Large intestine (tissue), 3 donors: ENCODE results near the gene SPATS2. TPM values are rescaled to one million over a fixed set of nuclear protein-coding genes. Genes with fewer than 3 reads are reported as not detected.

Source experiments
- DNase-seq, 2 donors: peaks; one replicate each; pipeline versions ENCODE4 v3.0.0 to v3.0.0-alpha.2; 2013
- H3K27ac ChIP-seq: one replicate; pipeline ENCODE4 v1.5.1; 2013; ENCODE audit warnings: low read length
- H3K27me3 ChIP-seq: 2 replicates; pipeline ENCODE4 v1.6.1; 2013; ENCODE audit warnings: low read length; ENCODE audit not compliant: control insufficient read depth, insufficient read depth
- H3K36me3 ChIP-seq: 2 replicates; pipeline ENCODE4 v1.6.1; 2013; ENCODE audit warnings: low read length; ENCODE audit not compliant: control insufficient read depth, insufficient read depth
- H3K4me1 ChIP-seq: one replicate; pipeline ENCODE4 v1.6.1; 2013; ENCODE audit warnings: low read length; ENCODE audit not compliant: control insufficient read depth, insufficient read depth
- H3K4me3 ChIP-seq: one replicate; pipeline ENCODE4 v1.5.1; 2013; ENCODE audit warnings: low read length
- H3K9me3 ChIP-seq: one replicate; pipeline ENCODE4 v1.6.1; 2013; ENCODE audit warnings: mild to moderate bottlenecking, low read depth, low read length, moderate library complexity; ENCODE audit not compliant: control insufficient read depth
- WGBS: methylation state at CpG from one replicate; pipeline ENCODE4 v1.1.5; 2013; ENCODE audit warnings: low lambda C conversion rate; ENCODE audit not compliant: insufficient coverage; 5-methylcytosine and 5-hydroxymethylcytosine counted together
- polyA plus RNA-seq: library from polyadenylated mRNA; unstranded; fragments of 120-200 nt; gene quantifications from one replicate; pipeline ENCODE4 v1.2.1, GENCODE V29; 2013

SPATS2 gene
- polyA plus RNA-seq, 1 donor: 22.7 TPM

DNA sequence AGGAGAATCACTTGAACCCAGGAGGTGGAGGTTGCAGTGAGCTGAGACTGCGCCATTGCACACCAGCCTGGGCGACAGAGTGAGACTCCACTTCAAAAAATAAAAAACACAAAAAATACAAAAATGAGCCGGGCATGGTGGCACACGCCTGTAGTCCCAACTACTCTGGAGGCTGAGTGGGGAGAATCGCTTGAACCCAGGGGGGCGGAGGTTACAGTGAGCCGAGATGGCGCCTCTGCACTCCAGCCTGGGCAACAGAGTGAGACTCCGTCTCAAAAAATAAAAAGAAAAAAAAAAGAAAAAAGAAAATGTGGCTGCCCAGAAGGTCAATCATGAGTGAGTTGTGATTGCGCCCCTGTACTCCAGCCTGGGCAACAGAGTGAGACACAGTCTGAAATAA, 11.3 kb upstream of the SPATS2 start:
- Histone ChIP-seq H3K4me1 (no peaks in the 10 kb centered on the region), H3K36me3 (peaks cover 4% of the 10 kb centered on the region), H3K4me3 (no peak overlapping the region), H3K9me3 (no peaks in the 10 kb centered on the region), H3K27ac (no peak overlapping the region), H3K27me3 (no peaks in the 10 kb centered on the region)
- 97% methylated on average over 4 of the region's 10 CpGs for WGBS
- DNase-seq: no peak

GRCh38 chr12:49357103-49357678, 10.1 kb upstream of the SPATS2 start:
- Histone ChIP-seq H3K27ac (no peak overlapping the region), H3K36me3 (no peaks in the 10 kb centered on the region), H3K4me1 (no peaks in the 10 kb centered on the region), H3K4me3 (no peak overlapping the region), H3K27me3 (no peaks in the 10 kb centered on the region), H3K9me3 (no peaks in the 10 kb centered on the region)
- 0% methylated on average over 1 of the region's 3 CpGs for WGBS
- no peak for DNase-seq

DNA sequence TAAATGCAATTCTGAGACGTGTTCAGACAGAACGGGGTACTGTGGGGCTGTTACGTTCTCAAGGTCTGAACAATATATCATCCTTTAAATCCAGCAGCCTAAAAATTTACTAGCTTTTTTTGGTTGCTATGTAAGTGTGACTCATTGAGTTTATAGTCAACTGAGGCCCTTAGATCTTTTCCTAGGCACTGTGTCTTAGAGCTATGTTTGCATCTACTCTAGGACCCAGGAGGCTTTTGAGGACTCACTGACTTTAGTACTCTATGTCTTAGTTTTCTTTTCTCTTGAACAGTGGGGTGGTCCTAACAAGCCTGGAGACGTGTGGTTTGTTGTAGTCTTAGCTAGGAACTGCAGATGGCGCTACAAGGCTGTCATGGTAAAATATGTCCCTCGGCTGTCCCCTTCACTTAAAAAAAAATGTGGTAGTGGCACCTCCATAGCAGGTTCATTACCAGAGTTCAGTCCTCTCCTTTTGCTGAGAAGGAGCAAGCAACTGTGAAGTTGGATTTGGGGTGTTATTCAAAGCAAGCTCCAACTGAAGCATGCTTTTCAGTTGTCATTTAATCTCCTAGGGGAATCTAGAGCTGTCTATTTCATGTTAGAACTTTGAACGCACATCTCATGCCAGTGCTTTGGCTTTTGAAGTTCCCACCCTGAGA, 8.7 kb upstream of the SPATS2 start:
- WGBS: 40% methylated on average over 1 of the region's 7 CpGs
- DNase-seq: peak in 1 of 2 donors; percentile 62
- H3K27me3 ChIP-seq: no peaks in the 10 kb centered on the region
- H3K4me3 ChIP-seq: no peak overlapping the region
- H3K4me1 ChIP-seq: no peaks in the 10 kb centered on the region
- H3K36me3 ChIP-seq: no peaks in the 10 kb centered on the region
- no peak overlapping the region for H3K27ac ChIP-seq
- no peaks in the 10 kb centered on the region for H3K9me3 ChIP-seq

DNA sequence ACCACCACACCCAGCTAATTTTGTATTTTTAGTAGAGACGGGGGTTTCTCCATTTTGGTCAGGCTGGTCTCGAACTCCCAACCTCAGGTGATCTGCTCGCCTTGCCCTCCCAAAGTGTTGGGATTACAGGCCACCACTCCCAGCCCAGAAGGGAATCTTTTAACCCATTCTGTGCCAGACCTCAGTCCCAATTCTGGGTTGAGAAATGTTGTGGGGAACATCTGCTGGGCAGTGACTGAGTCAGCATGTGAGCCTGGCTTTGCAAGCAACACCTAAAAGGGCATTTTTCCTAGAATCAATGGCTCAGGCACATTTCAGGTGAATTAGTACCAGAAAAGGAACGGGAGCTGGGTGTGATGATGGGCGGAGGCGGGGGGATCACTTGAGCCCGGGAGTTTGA, 7.6 kb upstream of the SPATS2 start:
- no peaks in the 10 kb centered on the region for H3K4me1 ChIP-seq
- H3K36me3 ChIP-seq: no peaks in the 10 kb centered on the region
- H3K27ac ChIP-seq: no peak overlapping the region
- no peak overlapping the region for H3K4me3 ChIP-seq
- no peaks in the 10 kb centered on the region for H3K9me3 ChIP-seq
- no peaks in the 10 kb centered on the region for H3K27me3 ChIP-seq
- WGBS: no CpG with 5 or more reads among the region's 7 CpGs
- DNase-seq: no peak

- no peak for DNase-seq
- no CpG with 5 or more reads among the region's 1 CpG for WGBS
- no peaks in the 10 kb centered on the region for H3K36me3 ChIP-seq
Observed at GRCh38 chr12:49362077-49362476, 5.2 kb upstream of the SPATS2 start.

DNA sequence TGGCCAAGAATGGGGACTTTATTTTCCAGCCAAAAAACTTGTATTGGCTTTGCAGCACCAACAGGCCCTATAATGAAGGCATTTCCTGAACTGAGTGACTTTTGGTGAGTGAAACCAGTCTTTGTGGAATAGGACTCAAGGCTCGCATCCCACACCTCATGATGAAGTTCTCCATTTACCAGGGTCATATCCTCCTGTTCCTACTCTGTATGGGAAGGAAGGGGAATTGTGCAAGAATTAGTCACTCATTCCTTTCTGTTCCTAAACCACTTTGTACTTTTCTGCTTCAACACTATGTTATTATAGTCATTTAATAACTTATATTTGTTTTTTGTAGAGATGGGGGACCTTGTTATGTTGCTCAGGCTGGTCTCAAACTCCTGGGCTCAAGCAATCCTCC, 2.3 kb upstream of the SPATS2 start:
- Histone ChIP-seq H3K27ac (no peak overlapping the region), H3K36me3 (no peaks in the 10 kb centered on the region), H3K9me3 (no peaks in the 10 kb centered on the region), H3K27me3 (no peaks in the 10 kb centered on the region), H3K4me3 (no peak overlapping the region), H3K4me1 (peaks cover 10% of the 10 kb centered on the region)
- DNase-seq: no peak
- WGBS: no CpG with 5 or more reads among the region's 1 CpG

More at GRCh38 chr12:49362077-49362476, 5.2 kb upstream of the SPATS2 start:
- H3K27ac ChIP-seq: no peak overlapping the region
- no peaks in the 10 kb centered on the region for H3K27me3 ChIP-seq
- no peak overlapping the region for H3K4me3 ChIP-seq
- no peaks in the 10 kb centered on the region for H3K9me3 ChIP-seq
- H3K4me1 ChIP-seq: peaks cover 6% of the 10 kb centered on the region

DNA sequence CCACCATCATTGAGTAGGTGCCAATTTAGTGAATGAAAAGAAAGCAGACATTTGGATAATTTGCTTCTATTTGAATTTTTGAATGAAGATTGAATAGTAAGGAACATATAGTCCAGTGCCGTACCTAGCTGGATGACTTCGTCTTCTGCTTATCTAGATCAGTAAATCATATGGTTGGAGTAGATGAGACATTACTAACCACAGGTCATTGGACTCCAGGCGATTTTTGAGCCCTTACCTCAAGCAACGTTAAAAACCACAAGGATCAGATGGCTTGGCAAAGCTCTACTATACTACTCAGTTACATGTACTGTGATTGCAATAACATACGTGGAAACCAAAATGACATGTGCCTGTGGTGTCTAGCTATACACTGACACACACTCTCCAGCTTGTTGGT, 1.7 kb upstream of the SPATS2 start:
- DNase-seq: no peak
- no peaks in the 10 kb centered on the region for H3K9me3 ChIP-seq
- no peaks in the 10 kb centered on the region for H3K36me3 ChIP-seq
- no peaks in the 10 kb centered on the region for H3K27me3 ChIP-seq
- H3K4me1 ChIP-seq: peaks cover 10% of the 10 kb centered on the region
- H3K27ac ChIP-seq: no peak overlapping the region
- WGBS: 70% methylated on average over 2 of the region's 5 CpGs
- H3K4me3 ChIP-seq: peak overlapping the region; percentile 87

DNA sequence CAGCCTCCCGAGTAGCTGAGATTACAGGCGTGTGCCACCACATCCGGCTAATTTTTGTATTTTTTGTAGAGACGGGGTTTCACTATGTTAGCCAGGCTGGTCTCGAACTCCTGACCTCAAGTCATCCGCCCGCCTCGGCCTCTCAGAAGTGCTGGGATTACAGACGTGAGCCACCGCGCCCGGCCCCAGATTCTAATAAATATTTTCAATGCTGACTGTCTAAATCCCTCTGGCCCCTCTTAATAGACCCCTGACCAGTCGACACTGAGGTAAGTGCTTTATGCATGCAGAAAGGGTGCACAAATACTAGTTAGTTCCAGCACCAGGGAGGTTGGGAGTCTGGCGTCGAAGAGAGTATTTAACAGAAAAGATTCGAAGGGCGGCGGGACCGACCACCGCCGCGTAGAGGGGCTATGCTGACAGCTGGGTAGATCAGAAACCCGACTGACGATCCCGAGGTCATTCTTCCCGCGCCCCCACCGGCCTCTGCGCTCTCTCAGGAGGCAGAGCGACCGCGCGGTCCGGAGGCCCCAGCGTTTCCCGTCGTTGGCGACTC, 1.1 kb upstream of the SPATS2 start:
- Histone ChIP-seq H3K36me3 (no peaks in the 10 kb centered on the region), H3K27me3 (no peaks in the 10 kb centered on the region), H3K4me1 (peaks cover 10% of the 10 kb centered on the region), H3K27ac (peak overlapping the region; percentile 94), H3K9me3 (no peaks in the 10 kb centered on the region), H3K4me3 (peak overlapping the region; percentile 87)
- no CpG with 5 or more reads among the region's 38 CpGs for WGBS
- DNase-seq: no peak

- Histone ChIP-seq H3K4me1 (peaks cover 10% of the 10 kb centered on the region), H3K27ac (peak overlapping the region; percentile 94), H3K27me3 (no peaks in the 10 kb centered on the region), H3K36me3 (no peaks in the 10 kb centered on the region), H3K4me3 (peak overlapping the region; percentile 87), H3K9me3 (no peaks in the 10 kb centered on the region)
- peak; percentile 93 to 96 for DNase-seq
- no CpG with 5 or more reads among the region's 97 CpGs for WGBS
Observed at GRCh38 chr12:49366652-49367380, 446 bp upstream of the SPATS2 start.

GRCh38 chr12:49368240-49368600, 958 bp downstream of the SPATS2 start:
- no peak for DNase-seq

More at GRCh38 chr12:49368240-49368600, 958 bp downstream of the SPATS2 start:
- no peaks in the 10 kb centered on the region for H3K36me3 ChIP-seq
- no peaks in the 10 kb centered on the region for H3K27me3 ChIP-seq
- no peak overlapping the region for H3K27ac ChIP-seq
- peak overlapping the region; percentile 87 for H3K4me3 ChIP-seq
- H3K4me1 ChIP-seq: peaks cover 10% of the 10 kb centered on the region
- WGBS: 20% methylated on average over 2 of the region's 3 CpGs
- no peaks in the 10 kb centered on the region for H3K9me3 ChIP-seq
